Tibial nerve (tissue), 4 donors: Measurements from ENCODE around the gene SNED1. TPM values are rescaled to one million over a fixed set of nuclear protein-coding genes. Genes with fewer than 3 reads are reported as not detected.

ENCODE experiments used
- DNase-seq, 2 donors: peaks; one replicate each; pipeline ENCODE4 v3.0.0-alpha.2; 2019; ENCODE audit warnings: low spot score in 2 of 2
- H3K27ac ChIP-seq, 4 donors: fragments of 200-600 bp; sonication (generic) in 3 of 4; one replicate each; pipeline ENCODE4 v1.5.1; 2017 to 2019; ENCODE audit warnings: mild to moderate bottlenecking in 1 of 4
- H3K27me3 ChIP-seq, 2 donors: fragments of 200-600 bp; sonication (generic) in 1 of 2; one replicate each; pipeline versions ENCODE4 v1.5.1 to v1.6.0; 2017 to 2019
- H3K36me3 ChIP-seq, 3 donors: fragments of 200-600 bp; sonication (generic); one replicate each; pipeline ENCODE4 v1.5.1; 2018 to 2019
- H3K4me1 ChIP-seq, 4 donors: fragments of 200-600 bp; sonication (generic) in 3 of 4; one replicate each; pipeline ENCODE4 v1.5.1; 2017 to 2019
- H3K4me3 ChIP-seq, 4 donors: fragments of 200-600 bp; sonication (generic) in 3 of 4; one replicate each; pipeline ENCODE4 v1.5.1; 2017 to 2019; ENCODE audit warnings: mild to moderate bottlenecking in 1 of 4, moderate library complexity in 1 of 4
- H3K9me3 ChIP-seq, 4 donors: fragments of 200-600 bp; sonication (generic) in 3 of 4; one replicate each; pipeline ENCODE4 v1.5.1; 2017 to 2019
- CTCF ChIP-seq, 5 experiments: fragments of 200-600 bp in 3 of 5; fragments of 450-650 bp in 2 of 5; sonication (generic) in 3 of 5; IDR thresholded peaks; one replicate each; pipeline ENCODE4 v1.5.1; 2016 to 2019; ENCODE audit warnings: antibody characterized with exemption in 5 of 5, mild to moderate bottlenecking in 3 of 5, moderate library complexity in 2 of 5
- EP300 ChIP-seq, 2 donors: sonication (generic); formaldehyde crosslinking; IDR thresholded peaks; one replicate each; pipeline ENCODE4 v1.6.1; 2017; ENCODE audit warnings: antibody characterized with exemption in 2 of 2, mild to moderate bottlenecking in 1 of 2
- POLR2A ChIP-seq, 2 donors: fragments of 450-650 bp; IDR thresholded peaks; one replicate each; pipeline ENCODE4 v1.6.1; 2017; ENCODE audit warnings: antibody characterized with exemption in 2 of 2, mild to moderate bottlenecking in 2 of 2, moderate library complexity in 2 of 2
- WGBS, 2 donors: methylation state at CpG; one replicate each; pipeline ENCODE4 v1.1.5; 2018; 5-methylcytosine and 5-hydroxymethylcytosine counted together
- total RNA-seq, 4 donors: library from RNA; depleted of rRNA; stranded (reverse); fragments of >200 nt; gene quantifications; one replicate each; pipeline ENCODE4 v1.1.0, GENCODE V29; 2016

The SNED1 gene
- total RNA-seq, 4 donors from 2014 or later: 116 to 226 (median 141) TPM

- WGBS, 2 donors: 92 to 93% methylated on average over 13 to 14 of the region's 15 CpGs
- no peak for TF ChIP-seq CTCF (IDR thresholded peaks at IDR 0.05)
- no peak for TF ChIP-seq POLR2A (IDR thresholded peaks at IDR 0.05)
- TF ChIP-seq EP300 (IDR thresholded peaks at IDR 0.05): no peak
- Histone ChIP-seq H3K4me1 (peaks cover 5 to 57% (median 27%) of the 10 kb centered on the region in 4 donors), H3K4me3 (no peak overlapping the region), H3K27ac (peak overlapping the region in 1 of 4 donors; percentile 90), H3K9me3 (no peaks in the 10 kb centered on the region), H3K27me3 (no peaks in the 10 kb centered on the region), H3K36me3 (no peaks in the 10 kb centered on the region)
- DNase-seq: peak in 1 of 2 donors; percentile 9
Measured at GRCh38 chr2:240964704-240965295, 33.6 kb upstream of the SNED1 start.

DNA sequence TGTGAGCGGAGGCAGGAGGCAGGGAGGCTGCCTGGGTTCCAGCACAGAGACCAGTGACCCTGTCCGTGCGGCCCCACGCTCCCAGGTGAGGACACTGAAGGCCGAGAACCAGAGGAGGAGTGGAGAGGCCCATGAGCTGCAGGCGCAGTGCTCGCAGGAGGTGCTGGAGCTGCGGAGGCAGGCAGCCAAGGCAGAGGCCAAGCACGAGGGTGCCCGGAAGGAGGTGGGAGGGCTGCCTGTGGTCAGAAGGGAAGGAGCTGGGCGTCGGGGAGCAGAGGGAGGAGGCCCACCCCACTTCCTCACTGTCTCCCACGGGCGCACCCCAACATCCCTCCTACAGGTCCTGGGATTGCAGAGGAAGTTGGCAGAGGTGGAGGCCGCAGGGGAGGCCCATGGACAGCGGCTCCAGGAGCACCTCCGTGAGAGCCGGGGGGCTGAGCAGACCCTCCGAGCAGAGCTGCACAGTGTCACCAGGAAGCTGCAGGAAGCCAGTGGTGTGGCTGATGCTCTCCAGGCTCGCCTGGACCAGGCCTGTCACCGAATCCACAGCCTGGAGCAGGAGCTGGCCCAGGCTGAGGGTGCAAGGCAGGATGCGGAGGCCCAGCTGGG lies 33.0 kb upstream of the SNED1 start:
- Histone ChIP-seq H3K4me3 (no peak overlapping the region), H3K36me3 (no peaks in the 10 kb centered on the region), H3K4me1 (peaks cover 5 to 51% (median 21%) of the 10 kb centered on the region in 4 donors), H3K27me3 (no peaks in the 10 kb centered on the region), H3K27ac (peak overlapping the region in 2 of 4 donors; percentile 34 to 90), H3K9me3 (peaks cover 0 to 3% (median 0%) of the 10 kb centered on the region in 4 donors)
- no peak for TF ChIP-seq EP300 (IDR thresholded peaks at IDR 0.05)
- no peak for TF ChIP-seq CTCF (IDR thresholded peaks at IDR 0.05)
- no peak for TF ChIP-seq POLR2A (IDR thresholded peaks at IDR 0.05)
- peak in 1 of 2 donors; percentile 10 for DNase-seq
- WGBS, 2 donors: 62% methylated on average over 10 to 21 of the region's 22 CpGs

DNA sequence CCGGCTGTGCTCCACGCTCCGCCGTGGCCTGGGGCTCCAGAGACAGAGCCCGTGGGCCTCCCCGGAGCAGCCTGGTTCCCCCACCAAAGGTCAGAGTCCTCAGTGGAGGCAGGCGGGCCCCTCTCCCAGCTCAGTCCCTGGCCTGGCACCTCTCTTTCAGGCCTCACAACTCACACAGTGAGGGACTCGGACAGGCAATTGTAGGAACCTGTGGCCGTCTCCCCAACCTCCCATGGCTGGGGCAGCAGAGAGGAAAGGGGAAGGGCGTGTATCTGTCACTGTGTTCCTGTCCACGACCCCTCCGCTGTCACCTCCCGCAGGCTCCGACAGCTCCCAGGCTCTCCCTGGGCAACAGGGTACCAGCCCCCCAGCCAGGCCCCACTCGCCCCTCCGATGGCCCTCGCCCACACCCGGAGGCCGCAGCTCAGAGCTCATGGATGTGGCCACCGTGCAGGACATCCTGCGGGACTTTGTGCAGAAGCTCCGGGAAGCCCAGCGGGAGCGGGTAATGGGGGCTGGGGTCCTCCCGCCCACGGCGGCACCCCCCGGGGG lies 32.4 kb upstream of the SNED1 start:
- 73 to 87% methylated on average over 9 to 15 of the region's 28 CpGs for WGBS, 2 donors
- no peaks in the 10 kb centered on the region for H3K27me3 ChIP-seq
- H3K9me3 ChIP-seq: peaks cover 0 to 5% (median 0%) of the 10 kb centered on the region in 4 donors
- H3K4me3 ChIP-seq: no peak overlapping the region
- peak in 1 of 2 donors; percentile 5 for DNase-seq
- no peaks in the 10 kb centered on the region for H3K36me3 ChIP-seq
- peaks cover 5 to 45% (median 15%) of the 10 kb centered on the region in 4 donors for H3K4me1 ChIP-seq
- TF ChIP-seq EP300 (IDR thresholded peaks at IDR 0.05): no peak
- TF ChIP-seq POLR2A (IDR thresholded peaks at IDR 0.05): no peak
- no peak for TF ChIP-seq CTCF (IDR thresholded peaks at IDR 0.05)
- peak overlapping the region in 2 of 4 donors; percentile 34 to 90 for H3K27ac ChIP-seq

DNA sequence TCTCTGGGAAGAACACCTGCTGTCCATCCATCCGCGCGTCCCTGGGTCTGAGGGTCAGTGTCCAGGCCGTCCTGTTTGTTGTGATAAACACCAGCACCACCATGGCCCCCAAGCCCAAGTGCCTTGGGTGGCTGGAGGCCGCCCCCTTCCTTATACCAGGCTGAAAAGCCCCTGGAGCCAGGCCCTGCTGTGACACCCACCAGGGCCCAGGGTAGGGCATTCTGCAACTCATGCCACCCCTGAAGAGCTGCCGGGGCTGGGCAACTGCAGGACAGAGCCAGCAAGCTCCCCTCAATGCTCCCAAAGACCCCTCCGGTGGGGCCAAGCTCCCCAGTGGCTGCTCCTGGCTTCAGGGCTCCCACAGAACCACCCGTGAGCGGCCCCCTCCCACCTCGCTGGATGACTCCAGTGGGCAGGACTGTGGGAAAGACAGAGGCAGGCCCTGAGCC lies 31.9 kb upstream of the SNED1 start:
- no peak for TF ChIP-seq EP300 (IDR thresholded peaks at IDR 0.05)
- no peak for TF ChIP-seq CTCF (IDR thresholded peaks at IDR 0.05)
- no peak for TF ChIP-seq POLR2A (IDR thresholded peaks at IDR 0.05)
- H3K27me3 ChIP-seq: no peaks in the 10 kb centered on the region
- no peaks in the 10 kb centered on the region for H3K36me3 ChIP-seq
- H3K4me1 ChIP-seq: peaks cover 0 to 44% (median 10%) of the 10 kb centered on the region in 4 donors
- peak in 1 of 2 donors; percentile 8 for DNase-seq
- H3K27ac ChIP-seq: no peak overlapping the region
- H3K4me3 ChIP-seq: no peak overlapping the region
- peaks cover 0 to 5% (median 0%) of the 10 kb centered on the region in 4 donors for H3K9me3 ChIP-seq
- WGBS, 2 donors: 93 to 96% methylated on average over 4 of the region's 10 CpGs
